Fibroblast of lung (primary cell): Measurements from ENCODE around the gene DDX10. TPM values are rescaled to one million over a fixed set of nuclear protein-coding genes. Genes with fewer than 3 reads are reported as not detected.

Experiments used
- DNase-seq, 2 donors: peaks; one replicate each; pipeline versions ENCODE4 v3.0.0 to v3.0.0-alpha.2; 2010; ENCODE audit warnings: low read depth in 2 of 2
- H2AFZ ChIP-seq: 2 replicates; pipeline ENCODE4 v1.5.1; 2012; ENCODE audit warnings: low read length, control low read depth, inconsistent platforms
- H3K27ac ChIP-seq: 2 replicates; pipeline ENCODE4 v1.5.1; 2011; ENCODE audit warnings: low read length, control low read depth; ENCODE audit not compliant: insufficient read depth
- H3K27me3 ChIP-seq: 2 replicates; pipeline ENCODE4 v1.5.1; 2011; ENCODE audit warnings: mild to moderate bottlenecking, low read length; ENCODE audit not compliant: control insufficient read depth, insufficient read depth
- H3K36me3 ChIP-seq: 2 replicates; pipeline ENCODE4 v1.5.1; 2011; ENCODE audit warnings: low read length; ENCODE audit not compliant: control insufficient read depth, insufficient read depth
- H3K4me1 ChIP-seq: 2 replicates; pipeline ENCODE4 v1.5.1; 2011; ENCODE audit warnings: low read length; ENCODE audit not compliant: control insufficient read depth, insufficient read depth; ENCODE audit errors: extremely low read depth
- H3K4me2 ChIP-seq: 2 replicates; pipeline ENCODE4 v1.5.1; 2011; ENCODE audit warnings: low read length, control low read depth; ENCODE audit not compliant: insufficient read depth; ENCODE audit errors: extremely low read depth
- H3K4me3 ChIP-seq, 4 experiments: fragments of 200-600 bp in 1 of 4; sonication (generic) in 1 of 4; replicated peaks in 1 of 4; 2 replicates each; pipeline ENCODE4 v1.5.1; 2011 to 2016; ENCODE audit warnings: low read length in 4 of 4, low read depth in 3 of 4, mild to moderate bottlenecking in 3 of 4, control low read depth in 2 of 4, inconsistent platforms in 1 of 4, mixed read lengths in 1 of 4; ENCODE audit not compliant: insufficient read depth in 1 of 4; ENCODE audit errors: control extremely low read depth in 1 of 4
- H3K79me2 ChIP-seq: 2 replicates; pipeline ENCODE4 v1.5.1; 2012; ENCODE audit warnings: mild to moderate bottlenecking, low read length, inconsistent platforms; ENCODE audit not compliant: control insufficient read depth, insufficient read depth
- H3K9ac ChIP-seq: 2 replicates; pipeline ENCODE4 v1.5.1; 2011; ENCODE audit warnings: mild to moderate bottlenecking, low read length, control low read depth; ENCODE audit not compliant: insufficient read depth
- H3K9me3 ChIP-seq: 2 replicates; pipeline ENCODE4 v1.5.1; 2012; ENCODE audit warnings: low read depth, low read length; ENCODE audit not compliant: control insufficient read depth, insufficient read depth
- H4K20me1 ChIP-seq: 2 replicates; pipeline ENCODE4 v1.5.1; 2011; ENCODE audit warnings: low read length; ENCODE audit not compliant: control insufficient read depth, insufficient read depth; ENCODE audit errors: extremely low read depth
- CTCF ChIP-seq, 2 donors: IDR thresholded peaks in 1 of 2; conservative IDR thresholded peaks in 1 of 2; 1 replicate in 1 of 2; 2 replicates in 1 of 2; pipeline ENCODE4 v1.5.1; 2011 to 2012; ENCODE audit warnings: low read length in 2 of 2, control low read depth in 1 of 2, inconsistent platforms in 1 of 2, low read depth in 1 of 2, mild to moderate bottlenecking in 1 of 2
- EZH2 ChIP-seq: IDR thresholded peaks from 2 replicates; pipeline ENCODE4 v1.5.1; 2012; ENCODE audit warnings: low read length, control low read depth, mild to moderate bottlenecking; ENCODE audit errors: missing control alignments
- polyA plus RNA-seq, 2 donors: library from polyadenylated mRNA; depleted of rRNA in 1 of 2; stranded (reverse) in 1 of 2; unstranded in 1 of 2; fragments of >200 nt; gene quantifications; 2 replicates each; pipeline ENCODE4 v1.2.1, GENCODE V29; 2011 to 2012; ENCODE audit warnings: missing spikeins in 1 of 2
- total RNA-seq: library from RNA; depleted of rRNA; stranded (reverse); fragments of >200 nt; gene quantifications from 2 replicates; pipeline ENCODE4 v1.2.1, GENCODE V29; 2014

DDX10 gene
- total and polyA plus RNA-seq, 2 donors (not counting 1 experiment from before 2014, with no cell fraction given) = 18.5 to 20.7 TPM

GRCh38 chr11:108857382-108857781, 192.5 kb downstream of the DDX10 start:
- H3K9ac ChIP-seq = no peak overlapping the region
- H3K27ac ChIP-seq = no peak overlapping the region
- no peaks in the 10 kb centered on the region for H3K27me3 ChIP-seq
- no peak overlapping the region for H2AFZ ChIP-seq
- H3K4me2 ChIP-seq = no peak overlapping the region
- DNase-seq = no peak
- TF ChIP-seq EZH2 (no peak), CTCF (conservative IDR thresholded peaks at IDR 0.05 in 1 of 2, IDR thresholded peaks at IDR 0.05 in 1 of 2; ENCODE audit: low read depth in 1 of 2, low read length in 2 of 2) (no peak)
- H3K4me1 ChIP-seq = no peaks in the 10 kb centered on the region
- no peaks in the 10 kb centered on the region for H4K20me1 ChIP-seq
- no peaks in the 10 kb centered on the region for H3K36me3 ChIP-seq
- H3K9me3 ChIP-seq = no peaks in the 10 kb centered on the region
- H3K79me2 ChIP-seq = no peaks in the 10 kb centered on the region
- H3K4me3 ChIP-seq = no peak overlapping the region

GRCh38 chr11:108858622-108859021, 193.8 kb downstream of the DDX10 start:
- Histone ChIP-seq H3K27me3 (no peaks in the 10 kb centered on the region), H3K9me3 (no peaks in the 10 kb centered on the region), H3K4me2 (no peak overlapping the region), H3K4me1 (no peaks in the 10 kb centered on the region), H4K20me1 (no peaks in the 10 kb centered on the region), H3K4me3 (no peak overlapping the region), H2AFZ (no peak overlapping the region), H3K79me2 (no peaks in the 10 kb centered on the region), H3K9ac (no peak overlapping the region), H3K36me3 (no peaks in the 10 kb centered on the region), H3K27ac (no peak overlapping the region)
- no peak for TF ChIP-seq EZH2
- peak in 1 of 2 donors; percentile 42 for DNase-seq

- TF ChIP-seq CTCF (conservative IDR thresholded peaks at IDR 0.05 in 1 of 2, IDR thresholded peaks at IDR 0.05 in 1 of 2; ENCODE audit: low read depth in 1 of 2, low read length in 2 of 2) = no peak
- TF ChIP-seq EZH2 = no peak
- no peaks in the 10 kb centered on the region for H3K36me3 ChIP-seq
- no peaks in the 10 kb centered on the region for H4K20me1 ChIP-seq
- H3K4me2 ChIP-seq = no peak overlapping the region
- no peak overlapping the region for H3K27ac ChIP-seq
- H3K9ac ChIP-seq = no peak overlapping the region
- no peaks in the 10 kb centered on the region for H3K79me2 ChIP-seq
- peak in 1 of 2 donors; percentile 40 for DNase-seq
- no peaks in the 10 kb centered on the region for H3K4me1 ChIP-seq
- H3K9me3 ChIP-seq = no peaks in the 10 kb centered on the region
- H2AFZ ChIP-seq = no peak overlapping the region
- H3K27me3 ChIP-seq = no peaks in the 10 kb centered on the region
- no peak overlapping the region for H3K4me3 ChIP-seq
Observed at GRCh38 chr11:108859510-108859909, 194.6 kb downstream of the DDX10 start.
